HepG2 (cell line): ENCODE measurements around the gene MON1A. TPM values are rescaled to one million over a fixed set of nuclear protein-coding genes. Genes with fewer than 3 reads are reported as not detected.

ENCODE experiments used
- AKNA ChIP-seq: sonication (generic); formaldehyde crosslinking; IDR thresholded peaks from 2 replicates; pipeline ENCODE4 v1.4.0; 2020; ENCODE audit warnings: missing genetic modification reagents, borderline replicate concordance
- CEBPZ ChIP-seq: IDR thresholded peaks from 2 replicates; pipeline ENCODE4 v1.6.1; 2012; ENCODE audit warnings: low read length, improper control_type of control experiment
- DNMT1 ChIP-seq: sonication (generic); formaldehyde crosslinking; IDR thresholded peaks from 2 replicates; pipeline ENCODE4 v1.5.1; 2020; ENCODE audit warnings: mild to moderate bottlenecking, missing genetic modification reagents
- ELK4 ChIP-seq: sonication (generic); formaldehyde crosslinking; IDR thresholded peaks from 2 replicates; pipeline ENCODE4 v1.9.0; 2021; ENCODE audit warnings: missing genetic modification reagents, borderline replicate concordance
- HNRNPH1 ChIP-seq: fragments of 200-400 bp; formaldehyde crosslinking; optimal IDR thresholded peaks from 2 replicates; pipeline ENCODE3; 2017; ENCODE audit warnings: mild to moderate bottlenecking, low read depth, low read length
- NFAT5 ChIP-seq: sonication (generic); formaldehyde crosslinking; IDR thresholded peaks from 2 replicates; pipeline ENCODE4 v1.4.0; 2020; ENCODE audit warnings: missing genetic modification reagents
- NFYB ChIP-seq: sonication (generic); formaldehyde crosslinking; IDR thresholded peaks from 2 replicates; pipeline ENCODE4 v1.4.0; 2020; ENCODE audit warnings: missing genetic modification reagents
- XRCC5 ChIP-seq: fragments of 200-400 bp; formaldehyde crosslinking; optimal IDR thresholded peaks from 2 replicates; pipeline ENCODE3; 2017; ENCODE audit warnings: mild to moderate bottlenecking, low read length
- ZNF138 ChIP-seq: sonication (generic); formaldehyde crosslinking; IDR thresholded peaks from 2 replicates; pipeline ENCODE4 v1.5.0; 2020; ENCODE audit warnings: mild to moderate bottlenecking, low read depth, missing genetic modification reagents
- ZNF207 ChIP-seq: fragments of 450-650 bp; IDR thresholded peaks from 2 replicates; pipeline ENCODE4 v1.6.1; 2016; ENCODE audit warnings: antibody characterized with exemption, borderline replicate concordance
- ZNF33A ChIP-seq: sonication (generic); formaldehyde crosslinking; IDR thresholded peaks from 2 replicates; pipeline ENCODE4 v1.5.1; 2020; ENCODE audit warnings: missing genetic modification reagents, mild to moderate bottlenecking, moderate library complexity, borderline replicate concordance
- ZNF589 ChIP-seq: sonication (generic); formaldehyde crosslinking; conservative IDR thresholded peaks from 2 replicates; pipeline ENCODE4 v1.8.0; 2022; ENCODE audit warnings: mild to moderate bottlenecking, moderate library complexity, missing genetic modification reagents
- ZNF597 ChIP-seq: sonication (generic); formaldehyde crosslinking; IDR thresholded peaks from 2 replicates; pipeline ENCODE4 v1.5.0; 2020; ENCODE audit warnings: missing genetic modification reagents
- ZNF746 ChIP-seq: sonication (generic); formaldehyde crosslinking; IDR thresholded peaks from 2 replicates; pipeline ENCODE4 v1.8.0; 2022; ENCODE audit warnings: mild to moderate bottlenecking, missing genetic modification reagents
- polyA plus RNA-seq, 8 experiments: library from polyadenylated mRNA; depleted of rRNA in 3 of 8; stranded (reverse) in 7 of 8; unstranded in 1 of 8; fragments of >200 nt; fragmentation: Illumina TruSeq in 4 of 8; extraction: Trizol in 4 of 8; gene quantifications; 2 replicates each; pipeline versions ENCODE4 v1.2.1 to v1.2.3, GENCODE V29; 2011 to 2016; ENCODE audit warnings: low read depth in 4 of 8, missing spikeins in 1 of 8, mixed read lengths in 1 of 8; ENCODE audit not compliant: insufficient read depth in 1 of 8
- total RNA-seq, 5 experiments: library from RNA; depleted of rRNA; stranded (reverse); fragments of >200 nt; fragmentation: Illumina TruSeq; extraction: Trizol; gene quantifications; 2 replicates each; pipeline ENCODE4 v1.2.3, GENCODE V29; 2016; ENCODE audit warnings: low read depth in 1 of 5

Gene MON1A
- total and polyA plus RNA-seq, 2 of the 13 experiments (the other 11 are each of a cell fraction or from before 2014, with no cell fraction given) = 4.6 to 9.0 TPM

- TF ChIP-seq AKNA (CRISPR knock-in tag) (no peak), ZNF597 (CRISPR knock-in tag) (no peak), ZNF589 (CRISPR knock-in tag) (no peak), ZNF33A (CRISPR knock-in tag) (no peak), HNRNPH1 (no peak), ZNF746 (CRISPR knock-in tag) (no peak), ZNF207 (no peak), ZNF138 (CRISPR knock-in tag) (no peak), NFAT5 (CRISPR knock-in tag) (no peak), ELK4 (no peak), DNMT1 (CRISPR knock-in tag) (no peak), CEBPZ (no peak), NFYB (CRISPR knock-in tag) (no peak), XRCC5 (no peak)
Measured at GRCh38 chr3:49873623-49874022, 56.0 kb downstream of the MON1A start (continued).
